Adrenal gland (tissue), 5 donors: ENCODE results near the gene GDAP2.

Experiments used
- CTCF ChIP-seq, 6 experiments: fragments of 450-650 bp in 4 of 6; fragments of 200-600 bp in 2 of 6; sonication (generic) in 1 of 6; IDR thresholded peaks; 1 replicate in 5 of 6; 2 replicates in 1 of 6; pipeline versions ENCODE4 v1.5.1 to v1.8.0; 2016 to 2021; ENCODE audit warnings: antibody characterized with exemption in 6 of 6, mild to moderate bottlenecking in 2 of 6, moderate library complexity in 1 of 6
- POLR2A ChIP-seq, 2 donors: fragments of 450-650 bp; IDR thresholded peaks; one replicate each; pipeline ENCODE4 v1.6.1; 2017; ENCODE audit warnings: antibody characterized with exemption in 2 of 2, mild to moderate bottlenecking in 2 of 2, moderate library complexity in 1 of 2
- donor health status: DM: no; HTN: no; CAD: no.

- TF ChIP-seq CTCF (IDR thresholded peaks at IDR 0.05) (no peak), POLR2A (IDR thresholded peaks at IDR 0.05) (no peak)
Observed at GRCh38 chr1:117892512-117892911, 36.9 kb downstream of the GDAP2 start.
